HG03135 (cell line): ENCODE measurements around the gene SYNRG.
"Not testable (repeated sequence)": the region's sequence is repeated elsewhere in the genome, so short reads cannot be mapped to it uniquely, and the experiment has no call there.

Source experiments
- ATAC-seq: cut with Tn5 transposase; IDR thresholded peaks from one replicate; pipeline ENCODE4 v1.9.1; 2021; ENCODE audit warnings: mild to moderate bottlenecking, moderate library complexity; ENCODE audit not compliant: unreplicated experiment

The SYNRG gene, protein sequence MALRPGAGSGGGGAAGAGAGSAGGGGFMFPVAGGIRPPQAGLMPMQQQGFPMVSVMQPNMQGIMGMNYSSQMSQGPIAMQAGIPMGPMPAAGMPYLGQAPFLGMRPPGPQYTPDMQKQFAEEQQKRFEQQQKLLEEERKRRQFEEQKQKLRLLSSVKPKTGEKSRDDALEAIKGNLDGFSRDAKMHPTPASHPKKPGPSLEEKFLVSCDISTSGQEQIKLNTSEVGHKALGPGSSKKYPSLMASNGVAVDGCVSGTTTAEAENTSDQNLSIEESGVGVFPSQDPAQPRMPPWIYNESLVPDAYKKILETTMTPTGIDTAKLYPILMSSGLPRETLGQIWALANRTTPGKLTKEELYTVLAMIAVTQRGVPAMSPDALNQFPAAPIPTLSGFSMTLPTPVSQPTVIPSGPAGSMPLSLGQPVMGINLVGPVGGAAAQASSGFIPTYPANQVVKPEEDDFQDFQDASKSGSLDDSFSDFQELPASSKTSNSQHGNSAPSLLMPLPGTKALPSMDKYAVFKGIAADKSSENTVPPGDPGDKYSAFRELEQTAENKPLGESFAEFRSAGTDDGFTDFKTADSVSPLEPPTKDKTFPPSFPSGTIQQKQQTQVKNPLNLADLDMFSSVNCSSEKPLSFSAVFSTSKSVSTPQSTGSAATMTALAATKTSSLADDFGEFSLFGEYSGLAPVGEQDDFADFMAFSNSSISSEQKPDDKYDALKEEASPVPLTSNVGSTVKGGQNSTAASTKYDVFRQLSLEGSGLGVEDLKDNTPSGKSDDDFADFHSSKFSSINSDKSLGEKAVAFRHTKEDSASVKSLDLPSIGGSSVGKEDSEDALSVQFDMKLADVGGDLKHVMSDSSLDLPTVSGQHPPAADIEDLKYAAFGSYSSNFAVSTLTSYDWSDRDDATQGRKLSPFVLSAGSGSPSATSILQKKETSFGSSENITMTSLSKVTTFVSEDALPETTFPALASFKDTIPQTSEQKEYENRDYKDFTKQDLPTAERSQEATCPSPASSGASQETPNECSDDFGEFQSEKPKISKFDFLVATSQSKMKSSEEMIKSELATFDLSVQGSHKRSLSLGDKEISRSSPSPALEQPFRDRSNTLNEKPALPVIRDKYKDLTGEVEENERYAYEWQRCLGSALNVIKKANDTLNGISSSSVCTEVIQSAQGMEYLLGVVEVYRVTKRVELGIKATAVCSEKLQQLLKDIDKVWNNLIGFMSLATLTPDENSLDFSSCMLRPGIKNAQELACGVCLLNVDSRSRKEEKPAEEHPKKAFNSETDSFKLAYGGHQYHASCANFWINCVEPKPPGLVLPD (N-terminal part only)

DNA sequence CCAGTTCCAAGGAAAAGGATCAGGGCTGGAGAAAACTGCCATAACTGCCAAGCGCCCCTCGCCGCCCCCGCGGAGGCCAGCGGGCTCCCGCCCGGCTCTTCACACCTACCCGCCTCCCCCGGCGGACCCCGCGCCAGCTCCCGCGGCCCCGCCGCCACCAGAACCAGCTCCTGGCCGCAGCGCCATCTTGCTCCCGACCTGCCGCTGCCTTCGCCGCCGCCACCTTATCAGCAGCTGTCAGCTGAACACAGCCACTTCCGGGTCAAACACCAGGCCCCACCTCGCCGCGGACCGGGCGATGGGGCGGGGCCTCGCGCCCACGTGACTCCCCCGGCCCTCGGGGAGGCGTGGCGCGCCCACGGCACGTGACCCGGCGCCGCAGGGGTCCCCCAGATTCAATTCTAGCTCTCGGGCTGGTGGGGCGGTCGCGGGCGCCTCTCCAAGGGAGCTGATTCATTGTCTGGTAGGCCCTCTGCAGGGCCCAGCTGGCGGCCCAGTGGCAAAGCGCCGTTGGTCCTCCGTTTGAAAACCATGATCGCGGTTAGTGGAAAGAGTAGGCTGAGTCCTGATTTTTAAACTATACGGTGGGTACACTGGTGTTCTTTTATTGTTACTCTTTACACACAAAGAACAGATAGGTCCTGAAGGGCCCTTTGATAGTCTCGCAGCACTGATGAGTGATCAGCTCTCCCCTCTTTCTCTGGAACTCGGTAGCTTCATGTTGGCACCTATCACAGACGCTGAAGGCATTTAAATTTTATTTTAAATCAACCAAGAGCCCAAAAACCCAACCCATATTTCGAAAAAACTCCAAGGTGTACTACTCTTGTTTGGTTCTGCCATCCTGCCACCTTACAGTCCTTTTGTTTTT lies at the start of gene SYNRG:
Gene SYNRG (minus strand): TSS at position 249 of the 871 bp plus-strand sequence. CDS start 63 bp downstream, at position 186.
- peak; percentile 84 for ATAC-seq

- no peak for ATAC-seq
Observed at GRCh38 chr17:37657202-37657601, 48.0 kb upstream of the SYNRG start.

DNA sequence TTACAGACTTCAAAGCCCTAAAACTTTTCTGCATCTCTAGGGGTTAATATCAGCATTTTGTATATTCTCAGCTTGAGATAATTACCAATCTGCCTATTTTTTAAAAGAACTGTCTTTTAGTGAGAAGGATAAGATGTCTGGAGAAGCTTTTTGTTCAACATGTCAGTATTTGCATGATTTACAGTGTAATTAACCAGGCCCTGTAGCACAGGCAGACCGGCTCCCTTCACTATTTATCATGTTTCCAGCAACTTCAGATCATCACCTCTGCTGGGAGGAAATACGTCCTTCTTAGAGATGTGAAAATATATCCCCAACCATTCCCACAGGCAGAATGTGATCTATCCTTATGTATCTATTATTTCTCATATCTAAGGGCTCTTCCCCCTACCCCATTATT lies 42.6 kb upstream of the SYNRG start:
- ATAC-seq = no peak

- ATAC-seq = no peak
Observed at GRCh38 chr17:37650419-37651003, 41.3 kb upstream of the SYNRG start.

GRCh38 chr17:37648555-37648954 lies 39.3 kb upstream of the SYNRG start:
- no peak for ATAC-seq

- ATAC-seq = no peak
Observed at GRCh38 chr17:37647856-37648255, 38.6 kb upstream of the SYNRG start.

- no peak for ATAC-seq
Observed at GRCh38 chr17:37643869-37644268, 34.7 kb upstream of the SYNRG start.

DNA sequence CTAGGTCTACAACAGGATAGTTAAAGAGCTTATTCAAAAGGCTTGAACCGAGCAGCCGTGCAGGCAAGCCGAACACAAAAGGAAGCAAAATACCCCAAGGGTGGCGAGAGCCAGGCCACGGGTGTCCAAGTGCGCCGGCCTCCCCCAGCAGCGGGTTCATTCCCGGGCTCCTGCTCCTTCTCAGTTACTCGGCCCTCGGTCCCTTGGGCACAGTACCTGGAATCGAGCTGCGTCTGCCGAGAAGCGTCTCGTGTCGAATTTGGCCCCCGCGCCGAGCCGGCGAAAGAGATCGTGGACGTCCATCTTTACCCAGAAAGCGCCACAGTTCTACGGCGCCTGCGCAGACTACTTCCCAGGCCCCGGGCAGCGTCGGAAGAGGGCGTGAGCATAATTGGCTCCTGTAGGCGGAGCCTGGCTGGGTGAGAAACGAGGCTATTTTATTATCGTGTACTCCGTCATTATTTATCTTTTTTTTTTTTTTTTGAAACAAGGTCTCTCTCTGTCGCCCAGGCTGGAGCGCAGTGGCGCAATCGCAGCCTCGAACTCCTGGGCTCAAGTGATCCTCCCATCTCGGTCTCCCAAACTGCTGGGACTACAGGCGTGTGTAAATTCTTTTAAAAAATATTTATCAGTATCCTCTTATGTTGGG lies 34.0 kb upstream of the SYNRG start, which contains the start of gene DDX52:
Gene DDX52 (minus strand): TSS at position 329 of the 649 bp plus-strand sequence. CDS start 26 bp downstream, at position 303.
- peak; percentile 78 for ATAC-seq

DNA sequence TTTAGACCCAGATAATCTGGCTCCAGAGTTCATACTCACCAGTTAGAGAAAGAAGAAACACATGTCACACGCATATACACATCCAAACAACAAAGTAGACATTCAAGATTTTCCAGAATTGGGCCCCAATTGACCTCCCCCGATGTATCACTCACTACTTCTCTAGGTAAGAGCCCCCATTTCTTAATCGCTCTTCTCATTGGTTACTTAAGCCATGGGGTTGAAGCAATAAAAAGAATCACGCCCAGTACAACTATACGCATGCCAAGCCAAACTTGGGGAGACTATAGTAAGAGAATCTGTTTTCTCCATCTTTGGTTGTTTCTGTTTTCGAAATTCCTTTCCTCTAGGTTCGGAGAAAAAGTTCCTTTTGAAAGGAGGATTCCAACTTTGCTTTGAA lies 33.5 kb upstream of the SYNRG start:
- ATAC-seq = no peak

- no peak for ATAC-seq
Observed at GRCh38 chr17:37640015-37640414, 30.8 kb upstream of the SYNRG start.

DNA sequence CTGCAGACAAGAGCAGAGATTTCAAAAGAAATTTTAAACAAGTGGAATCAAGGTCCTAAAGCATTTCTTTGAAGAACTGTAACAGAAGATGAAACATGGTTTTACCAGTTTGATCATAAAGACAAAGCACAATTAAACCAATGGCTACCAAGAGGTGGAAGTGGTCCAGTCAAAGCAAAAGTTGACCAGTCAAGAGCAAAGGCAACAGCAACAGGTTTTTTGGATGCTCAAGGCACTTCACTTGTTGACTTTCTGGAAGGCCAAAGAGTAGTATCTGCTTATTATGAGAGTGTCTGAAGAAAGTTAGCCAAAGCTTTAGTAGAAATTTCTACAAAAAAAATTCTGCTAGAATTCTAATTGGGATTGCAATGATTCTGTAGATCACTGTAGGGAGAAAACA lies 28.7 kb upstream of the SYNRG start:
- no peak for ATAC-seq

- ATAC-seq = not testable (repeated sequence)
Observed at GRCh38 chr17:37616430-37616829, 7.2 kb upstream of the SYNRG start.

DNA sequence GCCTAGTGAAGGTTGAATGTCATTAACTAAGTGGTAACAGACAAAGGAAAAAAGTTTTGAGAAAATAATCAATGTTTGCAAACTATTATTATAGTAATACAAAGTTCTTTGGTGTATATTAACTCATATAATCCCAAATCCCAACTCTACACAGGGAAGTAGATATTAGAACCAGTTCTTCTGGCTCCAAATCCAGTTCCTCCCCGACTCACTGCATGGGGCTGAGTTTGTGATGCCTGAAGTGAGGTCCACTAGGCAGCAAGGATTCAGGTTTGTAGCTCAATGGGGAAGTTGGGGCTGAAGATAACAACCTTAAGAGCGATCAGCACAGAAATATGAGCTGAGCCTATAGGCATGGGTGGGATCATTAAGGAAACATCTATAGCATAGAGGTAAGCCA lies 5.6 kb upstream of the SYNRG start:
- no peak for ATAC-seq

DNA sequence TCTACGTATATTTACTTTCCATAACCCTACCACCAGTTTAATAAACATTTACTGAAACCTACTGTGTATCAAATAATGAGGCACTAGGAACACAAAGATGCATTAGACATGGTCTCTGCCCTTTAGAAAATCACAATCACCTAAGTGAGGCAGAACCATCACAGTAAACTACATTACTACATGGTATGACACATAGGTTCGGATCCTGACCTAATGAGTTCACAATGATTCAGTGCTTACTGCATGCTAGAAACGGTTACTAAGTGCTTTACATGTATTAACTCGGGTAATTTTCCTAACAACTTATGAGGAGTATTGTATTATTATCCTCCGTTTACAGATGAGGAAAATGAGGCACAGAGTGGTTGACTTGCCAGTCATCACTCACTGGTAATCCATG lies 5.2 kb upstream of the SYNRG start:
- ATAC-seq = no peak

GRCh38 chr17:37610971-37611370 lies 1.8 kb upstream of the SYNRG start:
- ATAC-seq = no peak

DNA sequence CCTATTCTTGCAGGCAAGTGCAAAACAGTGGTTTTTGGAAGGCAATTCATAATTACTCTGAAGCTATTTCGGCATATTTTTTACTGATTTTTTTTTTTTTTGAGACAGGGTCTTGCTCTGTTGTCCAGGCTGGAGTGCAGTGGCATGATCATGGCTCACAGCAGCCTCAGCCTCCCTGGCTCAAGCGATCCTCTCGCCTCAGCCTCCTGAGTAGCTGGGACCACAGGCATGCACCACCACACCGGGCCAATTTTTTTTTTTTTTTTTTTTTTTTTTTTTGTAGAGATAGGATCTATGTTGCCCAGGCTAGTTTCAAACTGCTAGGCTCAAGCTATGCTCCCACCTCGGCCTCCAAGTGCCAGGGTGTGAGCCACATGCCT lies 813 bp upstream of the SYNRG start:
- ATAC-seq = not testable (repeated sequence)

DNA sequence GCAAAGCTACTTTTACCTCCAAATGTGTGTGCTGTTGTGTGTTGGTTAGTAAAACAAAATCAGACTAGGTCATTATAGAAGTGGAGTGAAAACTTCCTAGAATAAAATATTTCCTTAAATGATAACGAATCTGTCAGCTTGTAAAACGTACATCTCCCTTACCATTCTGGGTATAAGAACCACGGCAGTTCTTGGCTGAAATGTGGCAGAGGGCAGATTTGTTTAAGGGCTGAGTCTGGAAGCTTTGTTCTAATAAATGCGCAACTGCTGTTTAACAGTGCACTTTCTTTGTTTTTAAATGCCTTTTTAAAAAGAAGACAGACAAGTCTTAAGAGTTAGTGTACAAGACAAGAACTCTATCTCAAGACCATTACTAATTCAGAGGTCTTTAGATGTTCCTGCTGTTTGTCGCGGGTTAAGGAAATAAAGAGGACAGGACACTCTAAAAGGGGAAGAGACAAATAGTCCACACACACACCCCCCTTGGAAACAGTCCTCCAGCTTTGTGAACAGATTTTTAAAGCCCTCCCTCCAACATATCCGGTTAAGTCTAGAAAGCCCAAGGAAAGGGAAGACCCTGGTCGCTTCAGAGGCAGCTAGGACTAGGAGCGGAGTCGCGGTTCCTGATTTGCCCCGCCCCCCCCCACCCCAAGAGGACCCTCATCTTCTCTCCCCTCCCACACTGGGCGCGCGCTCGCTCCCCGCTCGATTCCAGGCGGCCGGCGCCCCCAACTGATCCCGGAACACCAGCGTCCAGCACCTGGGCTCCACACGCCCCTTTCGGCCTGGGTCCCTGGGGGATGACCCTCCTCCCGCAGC lies 658 bp downstream of the SYNRG start:
- peak; percentile 23 for ATAC-seq

- no peak for ATAC-seq
Observed at GRCh38 chr17:37607637-37608331, 1.4 kb downstream of the SYNRG start.
